ENCODE measurements around the gene GMEB2. TPM values are rescaled to one million over a fixed set of nuclear protein-coding genes. Genes with fewer than 3 reads are reported as not detected.

Gene GMEB2
- total and polyA plus RNA-seq, 4 donors = 5.9 to 12.0 (median 10.2) TPM

GRCh38 chr20:63658749-63659187, 31.9 kb upstream of the GMEB2 start:
- no peak for DNase-seq (ENCODE audit: low read depth in 4 of 6, low spot score in 6 of 6)
- 2% methylated on average over 25 of the region's 25 CpGs for WGBS (ENCODE audit: insufficient coverage)
- Histone ChIP-seq H3K4me3 (ENCODE audit: low read depth, low read length) (peak overlapping the region; percentile 96), H3K9me3 (ENCODE audit: control insufficient read depth, insufficient read depth, low read length) (no peaks in the 10 kb centered on the region), H3K36me3 (ENCODE audit: control insufficient read depth, insufficient read depth, low read length) (peaks cover 39% of the 10 kb centered on the region), H3K4me1 (ENCODE audit: control insufficient read depth, insufficient read depth, low read length) (peaks cover 44% of the 10 kb centered on the region), H3K27ac (ENCODE audit: low read depth, low read length) (peak overlapping the region; percentile 92), H3K27me3 (ENCODE audit: control insufficient read depth, insufficient read depth, low read length) (no peaks in the 10 kb centered on the region)

- Histone ChIP-seq H3K4me1 (ENCODE audit: control insufficient read depth, insufficient read depth, low read length) (peaks cover 48% of the 10 kb centered on the region), H3K4me3 (ENCODE audit: low read depth, low read length) (peak within 1 kb of the TSS; percentile 96), H3K9me3 (ENCODE audit: control insufficient read depth, insufficient read depth, low read length) (no peaks in the 10 kb centered on the region), H3K27ac (ENCODE audit: low read depth, low read length) (peak within 1 kb of the TSS; percentile 92), H3K27me3 (ENCODE audit: control insufficient read depth, insufficient read depth, low read length) (no peaks in the 10 kb centered on the region), H3K36me3 (ENCODE audit: control insufficient read depth, insufficient read depth, low read length) (peaks cover 32% of the 10 kb centered on the region)
- 1% methylated on average over 73 of the region's 73 CpGs for WGBS (ENCODE audit: insufficient coverage)
- peak; percentile 86 to 97 (median 91) for DNase-seq (ENCODE audit: low read depth in 4 of 6, low spot score in 6 of 6)
Measured at GRCh38 chr20:63657937-63658748, 31.2 kb upstream of the GMEB2 start, which contains the start of gene RTEL1. RTEL1 (plus strand) TSS chr20:63658312; CDS start chr20:63659403, 1,091 bp downstream.

GRCh38 chr20:63657260-63657936, 30.5 kb upstream of the GMEB2 start:
- H3K27ac ChIP-seq (ENCODE audit: low read depth, low read length) = peak overlapping the region; percentile 92
- 40% methylated on average over 27 of the region's 31 CpGs for WGBS (ENCODE audit: insufficient coverage)
- no peak for DNase-seq (ENCODE audit: low read depth in 4 of 6, low spot score in 6 of 6)
- peak overlapping the region; percentile 96 for H3K4me3 ChIP-seq (ENCODE audit: low read depth, low read length)
- H3K4me1 ChIP-seq (ENCODE audit: control insufficient read depth, insufficient read depth, low read length) = peaks cover 48% of the 10 kb centered on the region
- no peaks in the 10 kb centered on the region for H3K27me3 ChIP-seq (ENCODE audit: control insufficient read depth, insufficient read depth, low read length)
- H3K36me3 ChIP-seq (ENCODE audit: control insufficient read depth, insufficient read depth, low read length) = peaks cover 25% of the 10 kb centered on the region
- no peaks in the 10 kb centered on the region for H3K9me3 ChIP-seq (ENCODE audit: control insufficient read depth, insufficient read depth, low read length)

GRCh38 chr20:63656451-63656850, 29.6 kb upstream of the GMEB2 start:
- Histone ChIP-seq H3K4me1 (ENCODE audit: control insufficient read depth, insufficient read depth, low read length) (peaks cover 55% of the 10 kb centered on the region), H3K27ac (ENCODE audit: low read depth, low read length) (no peak overlapping the region)

GRCh38 chr20:63655249-63655648, 28.3 kb upstream of the GMEB2 start:
- peaks cover 13% of the 10 kb centered on the region for H3K36me3 ChIP-seq (ENCODE audit: control insufficient read depth, insufficient read depth, low read length)
- no peak overlapping the region for H3K4me3 ChIP-seq (ENCODE audit: low read depth, low read length)
- no peaks in the 10 kb centered on the region for H3K9me3 ChIP-seq (ENCODE audit: control insufficient read depth, insufficient read depth, low read length)
- peaks cover 62% of the 10 kb centered on the region for H3K4me1 ChIP-seq (ENCODE audit: control insufficient read depth, insufficient read depth, low read length)
- no peaks in the 10 kb centered on the region for H3K27me3 ChIP-seq (ENCODE audit: control insufficient read depth, insufficient read depth, low read length)
- no peak overlapping the region for H3K27ac ChIP-seq (ENCODE audit: low read depth, low read length)
- WGBS (ENCODE audit: insufficient coverage) = 89% methylated on average over 4 of the region's 4 CpGs
- no peak for DNase-seq (ENCODE audit: low read depth in 4 of 6, low spot score in 6 of 6)

More at GRCh38 chr20:63656451-63656850, 29.6 kb upstream of the GMEB2 start:
- no peak overlapping the region for H3K4me3 ChIP-seq (ENCODE audit: low read depth, low read length)
- WGBS (ENCODE audit: insufficient coverage) = 86% methylated on average over 3 of the region's 3 CpGs
- H3K9me3 ChIP-seq (ENCODE audit: control insufficient read depth, insufficient read depth, low read length) = no peaks in the 10 kb centered on the region
- DNase-seq (ENCODE audit: low read depth in 4 of 6, low spot score in 6 of 6) = no peak
- H3K27me3 ChIP-seq (ENCODE audit: control insufficient read depth, insufficient read depth, low read length) = no peaks in the 10 kb centered on the region
- peaks cover 21% of the 10 kb centered on the region for H3K36me3 ChIP-seq (ENCODE audit: control insufficient read depth, insufficient read depth, low read length)

- peaks cover 13% of the 10 kb centered on the region for H3K36me3 ChIP-seq (ENCODE audit: control insufficient read depth, insufficient read depth, low read length)
- H3K4me3 ChIP-seq (ENCODE audit: low read depth, low read length) = peak overlapping the region; percentile 73
- WGBS (ENCODE audit: insufficient coverage) = 47% methylated on average over 11 of the region's 15 CpGs
- H3K27ac ChIP-seq (ENCODE audit: low read depth, low read length) = peak overlapping the region; percentile 93
- peak in 1 of 6 donors; percentile 27 for DNase-seq (ENCODE audit: low read depth in 4 of 6, low spot score in 6 of 6)
- H3K27me3 ChIP-seq (ENCODE audit: control insufficient read depth, insufficient read depth, low read length) = no peaks in the 10 kb centered on the region
- H3K9me3 ChIP-seq (ENCODE audit: control insufficient read depth, insufficient read depth, low read length) = no peaks in the 10 kb centered on the region
- peaks cover 56% of the 10 kb centered on the region for H3K4me1 ChIP-seq (ENCODE audit: control insufficient read depth, insufficient read depth, low read length)
Measured at GRCh38 chr20:63653974-63654668, 27.2 kb upstream of the GMEB2 start.

GRCh38 chr20:63653041-63653973, 26.4 kb upstream of the GMEB2 start, which contains the start of gene STMN3:
STMN3 (minus strand) TSS chr20:63653424; CDS start chr20:63653345, 79 bp downstream.
- WGBS (ENCODE audit: insufficient coverage) = 0% methylated on average over 54 of the region's 73 CpGs
- H3K36me3 ChIP-seq (ENCODE audit: control insufficient read depth, insufficient read depth, low read length) = peaks cover 20% of the 10 kb centered on the region
- H3K27me3 ChIP-seq (ENCODE audit: control insufficient read depth, insufficient read depth, low read length) = no peaks in the 10 kb centered on the region
- H3K27ac ChIP-seq (ENCODE audit: low read depth, low read length) = peak within 1 kb of the TSS; percentile 93
- peaks cover 50% of the 10 kb centered on the region for H3K4me1 ChIP-seq (ENCODE audit: control insufficient read depth, insufficient read depth, low read length)
- peak in 4 of 6 donors; percentile 64 to 98 (median 92) for DNase-seq (ENCODE audit: low read depth in 4 of 6, low spot score in 6 of 6)
- peak within 1 kb of the TSS; percentile 73 for H3K4me3 ChIP-seq (ENCODE audit: low read depth, low read length)
- no peaks in the 10 kb centered on the region for H3K9me3 ChIP-seq (ENCODE audit: control insufficient read depth, insufficient read depth, low read length)

GRCh38 chr20:63652192-63652980, 25.5 kb upstream of the GMEB2 start:
- WGBS (ENCODE audit: insufficient coverage) = under 1% methylated on average over 88 of the region's 91 CpGs
- Histone ChIP-seq H3K27ac (ENCODE audit: low read depth, low read length) (no peak overlapping the region), H3K36me3 (ENCODE audit: control insufficient read depth, insufficient read depth, low read length) (peaks cover 25% of the 10 kb centered on the region), H3K9me3 (ENCODE audit: control insufficient read depth, insufficient read depth, low read length) (no peaks in the 10 kb centered on the region), H3K4me1 (ENCODE audit: control insufficient read depth, insufficient read depth, low read length) (peaks cover 43% of the 10 kb centered on the region), H3K4me3 (ENCODE audit: low read depth, low read length) (peak overlapping the region; percentile 45), H3K27me3 (ENCODE audit: control insufficient read depth, insufficient read depth, low read length) (no peaks in the 10 kb centered on the region)
- DNase-seq (ENCODE audit: low read depth in 4 of 6, low spot score in 6 of 6) = peak in 2 of 6 donors; percentile 52 to 69
